K562 (cell line): Measurements from ENCODE around the gene SH3GLB2. TPM values are rescaled to one million over a fixed set of nuclear protein-coding genes. Genes with fewer than 3 reads are reported as not detected.

Experiments
- ATF7 ChIP-seq: fragments of 450-650 bp; IDR thresholded peaks from 2 replicates; pipeline ENCODE4 v1.7.1; 2014; ENCODE audit warnings: mild to moderate bottlenecking, moderate library complexity
- BHLHE40 ChIP-seq: IDR thresholded peaks from 2 replicates; pipeline ENCODE4 v1.6.1; 2011; ENCODE audit warnings: low read length, improper control_type of control experiment
- BRF1 ChIP-seq: IDR thresholded peaks from 3 replicates; pipeline ENCODE4 v1.6.1; 2011; ENCODE audit warnings: borderline replicate concordance, mild to moderate bottlenecking; ENCODE audit not compliant: insufficient read length; ENCODE audit errors: extremely low read depth
- CBX1 ChIP-seq: sonication (generic); IDR thresholded peaks from 2 replicates; pipeline ENCODE4 v1.6.1; 2016; ENCODE audit warnings: antibody characterized with exemption, low read depth, mild to moderate bottlenecking
- CXXC5 ChIP-seq: fragments of 250-450 bp; sonication (Bioruptor Pico); IDR thresholded peaks from 2 replicates; pipeline ENCODE4 v1.8.0; 2022; ENCODE audit warnings: inconsistent platforms, mild to moderate bottlenecking, moderate library complexity
- GATA2 ChIP-seq: sonication (generic); formaldehyde crosslinking; IDR thresholded peaks from 2 replicates; pipeline ENCODE4 v1.4.0; 2020; ENCODE audit warnings: mild to moderate bottlenecking, missing genetic modification reagents
- GTF2E2 ChIP-seq: fragments of 200-800 bp; sonication (Bioruptor generic); IDR thresholded peaks from 2 replicates; pipeline ENCODE4 v1.6.1; 2016; ENCODE audit warnings: missing genetic modification characterization, missing compliant biosample characterization
- HCFC1 ChIP-seq: IDR thresholded peaks from 2 replicates; pipeline ENCODE4 v1.6.1; 2012; ENCODE audit warnings: low read depth, low read length, improper control_type of control experiment
- HDAC2 ChIP-seq: fragments of 450-650 bp; IDR thresholded peaks from 2 replicates; pipeline ENCODE4 v1.6.1; 2016; ENCODE audit warnings: mild to moderate bottlenecking
- KDM5B ChIP-seq: fragments of 200-600 bp; sonication (generic); IDR thresholded peaks from 2 replicates; pipeline ENCODE4 v1.6.1; 2012; ENCODE audit warnings: low read depth, mild to moderate bottlenecking, moderate library complexity, low read length, control low read depth, inconsistent platforms; ENCODE audit not compliant: insufficient replicate concordance
- NFIC ChIP-seq: fragments of 450-650 bp; IDR thresholded peaks from 2 replicates; pipeline ENCODE4 v1.6.1; 2017; ENCODE audit warnings: mild to moderate bottlenecking, inconsistent platforms
- SOX6 ChIP-seq: fragments of 450-650 bp; IDR thresholded peaks from 2 replicates; pipeline ENCODE4 v1.6.1; 2014; ENCODE audit warnings: mild to moderate bottlenecking
- TBL1XR1 ChIP-seq, 2 experiments: IDR thresholded peaks; 2 replicates each; pipeline ENCODE4 v1.6.1; 2012; ENCODE audit warnings: improper control_type of control experiment in 2 of 2, low read length in 2 of 2, mild to moderate bottlenecking in 1 of 2
- ZNF23 ChIP-seq: fragments of 250-450 bp; sonication (Bioruptor Pico); IDR thresholded peaks from 2 replicates; pipeline ENCODE4 v1.4.0; 2020; ENCODE audit warnings: mild to moderate bottlenecking
- ZNF586 ChIP-seq: fragments of 450-650 bp; formaldehyde crosslinking; conservative IDR thresholded peaks from 2 replicates; pipeline ENCODE4 v1.4.0; 2020; ENCODE audit warnings: mild to moderate bottlenecking, moderate library complexity
- polyA plus RNA-seq, 8 experiments: library from polyadenylated mRNA; depleted of rRNA in 4 of 8; stranded (reverse) in 5 of 8; unstranded in 3 of 8; fragments of >200 nt; fragmentation: Nextera tagmentation in 2 of 8; fragmentation: Illumina TruSeq in 1 of 8; extraction: Ambion mirVana in 2 of 8; extraction: Trizol in 1 of 8; gene quantifications; 2 replicates each; pipeline versions ENCODE4 v1.2.1 to v1.2.3, GENCODE V29; 2011 to 2014; ENCODE audit warnings: inconsistent platforms in 1 of 8, missing spikeins in 1 of 8
- total RNA-seq, 7 experiments: library from RNA; depleted of rRNA in 6 of 7; stranded (reverse); fragments of >200 nt in 6 of 7; fragmentation: Illumina TruSeq in 2 of 7; extraction: Trizol in 2 of 7; gene quantifications; 2 replicates each; pipeline versions ENCODE4 v1.2.1 to v1.2.3, GENCODE V29; 2011 to 2021; ENCODE audit warnings: low replicate concordance in 1 of 7
- TF ChIP-seq, protein P1 (sequence below), 2 experiments: IDR thresholded peaks in 1 of 2; conservative IDR thresholded peaks in 1 of 2; 2 replicates each; pipeline ENCODE4 v1.6.1; 2016; ENCODE audit warnings: low read depth in 2 of 2, mild to moderate bottlenecking in 1 of 2, missing compliant biosample characterization in 1 of 2, missing genetic modification characterization in 1 of 2, moderate library complexity in 1 of 2
- TF ChIP-seq, protein P2 (sequence below), 2 experiments: fragments of 450-650 bp; conservative IDR thresholded peaks; 2 replicates each; pipeline ENCODE4 v1.6.1; 2017; ENCODE audit warnings: mild to moderate bottlenecking in 2 of 2, moderate library complexity in 2 of 2
- TF ChIP-seq, protein P3 (sequence below): fragments of 250-450 bp; sonication (Bioruptor Pico); IDR thresholded peaks from 2 replicates; pipeline ENCODE4 v1.9.0; 2021; ENCODE audit warnings: mild to moderate bottlenecking, inconsistent platforms
- TF ChIP-seq, protein P4 (sequence below): conservative IDR thresholded peaks from 2 replicates; pipeline ENCODE4 v1.6.1; 2011; ENCODE audit warnings: low read depth, mild to moderate bottlenecking, low read length; ENCODE audit not compliant: control insufficient read depth

The SH3GLB2 gene
- total and polyA plus RNA-seq, 9 of the 15 experiments (the other 6 are each of a cell fraction or from before 2014, with no cell fraction given) = 0.20 to 118 (median 58.8) TPM

- no peak for TF ChIP-seq BRF1
- peak; percentile 97 for TF ChIP-seq BHLHE40
- peak; percentile 47; the same call in 1 of the 2 replicates for TF ChIP-seq GATA2 (CRISPR knock-in tag)
- peak; percentile 73 for TF ChIP-seq KDM5B
- TF ChIP-seq CBX1 = no peak; the same call in 1 of the 2 replicates
- TF ChIP-seq, protein P1, sequence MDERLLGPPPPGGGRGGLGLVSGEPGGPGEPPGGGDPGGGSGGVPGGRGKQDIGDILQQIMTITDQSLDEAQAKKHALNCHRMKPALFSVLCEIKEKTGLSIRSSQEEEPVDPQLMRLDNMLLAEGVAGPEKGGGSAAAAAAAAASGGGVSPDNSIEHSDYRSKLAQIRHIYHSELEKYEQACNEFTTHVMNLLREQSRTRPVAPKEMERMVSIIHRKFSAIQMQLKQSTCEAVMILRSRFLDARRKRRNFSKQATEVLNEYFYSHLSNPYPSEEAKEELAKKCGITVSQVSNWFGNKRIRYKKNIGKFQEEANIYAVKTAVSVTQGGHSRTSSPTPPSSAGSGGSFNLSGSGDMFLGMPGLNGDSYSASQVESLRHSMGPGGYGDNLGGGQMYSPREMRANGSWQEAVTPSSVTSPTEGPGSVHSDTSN (CRISPR knock-in tag; IDR thresholded peaks at IDR 0.05; ENCODE audit: low read depth) = no peak
- TF ChIP-seq, protein P1 (tag; conservative IDR thresholded peaks at IDR 0.05; ENCODE audit: low read depth) = peak; percentile 92
- TF ChIP-seq, protein P2, sequence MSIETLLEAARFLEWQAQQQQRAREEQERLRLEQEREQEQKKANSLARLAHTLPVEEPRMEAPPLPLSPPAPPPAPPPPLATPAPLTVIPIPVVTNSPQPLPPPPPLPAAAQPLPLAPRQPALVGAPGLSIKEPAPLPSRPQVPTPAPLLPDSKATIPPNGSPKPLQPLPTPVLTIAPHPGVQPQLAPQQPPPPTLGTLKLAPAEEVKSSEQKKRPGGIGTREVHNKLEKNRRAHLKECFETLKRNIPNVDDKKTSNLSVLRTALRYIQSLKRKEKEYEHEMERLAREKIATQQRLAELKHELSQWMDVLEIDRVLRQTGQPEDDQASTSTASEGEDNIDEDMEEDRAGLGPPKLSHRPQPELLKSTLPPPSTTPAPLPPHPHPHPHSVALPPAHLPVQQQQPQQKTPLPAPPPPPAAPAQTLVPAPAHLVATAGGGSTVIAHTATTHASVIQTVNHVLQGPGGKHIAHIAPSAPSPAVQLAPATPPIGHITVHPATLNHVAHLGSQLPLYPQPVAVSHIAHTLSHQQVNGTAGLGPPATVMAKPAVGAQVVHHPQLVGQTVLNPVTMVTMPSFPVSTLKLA (conservative IDR thresholded peaks at IDR 0.05) = peak in 1 of 2 experiments; percentile 59; a peak in 2 of 4 replicates
- peak; percentile 27; the same call in 1 of the 2 replicates for TF ChIP-seq NFIC
- 0 out of 4 replicates have a peak, but pooled peaks of 1 of the 2 experiments have one; percentile 7 for TF ChIP-seq TBL1XR1 (IDR thresholded peaks at IDR 0.05; ENCODE audit: low read length in 2 of 2)
- TF ChIP-seq ZNF23 (CRISPR knock-in tag) = no peak
- TF ChIP-seq, protein P3, sequence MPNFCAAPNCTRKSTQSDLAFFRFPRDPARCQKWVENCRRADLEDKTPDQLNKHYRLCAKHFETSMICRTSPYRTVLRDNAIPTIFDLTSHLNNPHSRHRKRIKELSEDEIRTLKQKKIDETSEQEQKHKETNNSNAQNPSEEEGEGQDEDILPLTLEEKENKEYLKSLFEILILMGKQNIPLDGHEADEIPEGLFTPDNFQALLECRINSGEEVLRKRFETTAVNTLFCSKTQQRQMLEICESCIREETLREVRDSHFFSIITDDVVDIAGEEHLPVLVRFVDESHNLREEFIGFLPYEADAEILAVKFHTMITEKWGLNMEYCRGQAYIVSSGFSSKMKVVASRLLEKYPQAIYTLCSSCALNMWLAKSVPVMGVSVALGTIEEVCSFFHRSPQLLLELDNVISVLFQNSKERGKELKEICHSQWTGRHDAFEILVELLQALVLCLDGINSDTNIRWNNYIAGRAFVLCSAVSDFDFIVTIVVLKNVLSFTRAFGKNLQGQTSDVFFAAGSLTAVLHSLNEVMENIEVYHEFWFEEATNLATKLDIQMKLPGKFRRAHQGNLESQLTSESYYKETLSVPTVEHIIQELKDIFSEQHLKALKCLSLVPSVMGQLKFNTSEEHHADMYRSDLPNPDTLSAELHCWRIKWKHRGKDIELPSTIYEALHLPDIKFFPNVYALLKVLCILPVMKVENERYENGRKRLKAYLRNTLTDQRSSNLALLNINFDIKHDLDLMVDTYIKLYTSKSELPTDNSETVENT (CRISPR knock-in tag) = peak; percentile 76
- TF ChIP-seq HCFC1 = peak; percentile 15; the same call in 1 of the 2 replicates
- peak; percentile 76 for TF ChIP-seq CXXC5 (CRISPR knock-in tag)
- TF ChIP-seq, protein P4, sequence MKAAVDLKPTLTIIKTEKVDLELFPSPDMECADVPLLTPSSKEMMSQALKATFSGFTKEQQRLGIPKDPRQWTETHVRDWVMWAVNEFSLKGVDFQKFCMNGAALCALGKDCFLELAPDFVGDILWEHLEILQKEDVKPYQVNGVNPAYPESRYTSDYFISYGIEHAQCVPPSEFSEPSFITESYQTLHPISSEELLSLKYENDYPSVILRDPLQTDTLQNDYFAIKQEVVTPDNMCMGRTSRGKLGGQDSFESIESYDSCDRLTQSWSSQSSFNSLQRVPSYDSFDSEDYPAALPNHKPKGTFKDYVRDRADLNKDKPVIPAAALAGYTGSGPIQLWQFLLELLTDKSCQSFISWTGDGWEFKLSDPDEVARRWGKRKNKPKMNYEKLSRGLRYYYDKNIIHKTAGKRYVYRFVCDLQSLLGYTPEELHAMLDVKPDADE = 0 out of 2 replicates have a peak, but pooled peaks have one; percentile 48
- TF ChIP-seq ATF7 = peak; percentile 63; the same call in 1 of the 2 replicates
- peak; percentile 18; the same call in 1 of the 2 replicates for TF ChIP-seq HDAC2
- peak; percentile 50; the same call in 1 of the 2 replicates for TF ChIP-seq GTF2E2
- no peak for TF ChIP-seq SOX6
- no peak for TF ChIP-seq ZNF586 (CRISPR knock-in tag)
Observed at GRCh38 chr9:129036241-129036922, 8.3 kb upstream of the SH3GLB2 start, which contains the start of gene MIGA2 (continued).
